ENCODE results near the gene YTHDF2. TPM values are rescaled to one million over a fixed set of nuclear protein-coding genes. Genes with fewer than 3 reads are reported as not detected.

The YTHDF2 gene
- total and polyA plus RNA-seq, 12 donors, result 22.6 to 57.1 (median 44.0) TPM

DNA sequence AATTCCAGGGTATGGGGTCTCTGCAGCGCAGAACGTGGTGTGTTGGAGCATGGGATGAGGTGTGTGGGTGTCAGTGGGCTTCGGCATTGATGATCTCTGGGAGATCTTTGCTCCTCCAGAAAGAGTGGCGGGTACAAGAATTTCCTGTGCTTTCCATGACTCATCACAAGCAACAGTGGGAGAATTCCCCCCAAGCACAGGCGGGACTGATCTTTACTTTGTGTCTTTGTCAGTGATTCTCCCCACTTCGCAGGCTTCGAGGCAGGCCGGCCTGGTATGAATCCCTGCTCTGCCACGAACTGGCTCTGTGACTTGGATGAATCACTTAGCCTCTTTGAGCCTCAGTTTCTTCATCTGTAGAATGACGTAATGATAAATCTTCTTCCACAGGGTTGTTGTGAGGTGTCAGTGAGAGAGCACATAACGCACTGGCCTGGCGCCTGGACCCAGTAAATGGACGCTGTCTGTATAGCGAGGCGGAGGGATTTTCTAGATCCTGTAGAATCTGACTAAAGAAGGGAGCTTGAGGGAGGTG, 77.3 kb downstream of the YTHDF2 start:
- Histone ChIP-seq H3K36me3 (no peaks in the 10 kb centered on the region), H3K27ac (no peak overlapping the region), H3K27me3 (peaks cover 0 to 96% (median 77%) of the 10 kb centered on the region in 7 donors), H3K4me3 (no peak overlapping the region), H3K9me3 (no peaks in the 10 kb centered on the region), H3K4me1 (peaks cover 0 to 4% (median 0%) of the 10 kb centered on the region in 9 donors)
- TF ChIP-seq, protein P1, sequence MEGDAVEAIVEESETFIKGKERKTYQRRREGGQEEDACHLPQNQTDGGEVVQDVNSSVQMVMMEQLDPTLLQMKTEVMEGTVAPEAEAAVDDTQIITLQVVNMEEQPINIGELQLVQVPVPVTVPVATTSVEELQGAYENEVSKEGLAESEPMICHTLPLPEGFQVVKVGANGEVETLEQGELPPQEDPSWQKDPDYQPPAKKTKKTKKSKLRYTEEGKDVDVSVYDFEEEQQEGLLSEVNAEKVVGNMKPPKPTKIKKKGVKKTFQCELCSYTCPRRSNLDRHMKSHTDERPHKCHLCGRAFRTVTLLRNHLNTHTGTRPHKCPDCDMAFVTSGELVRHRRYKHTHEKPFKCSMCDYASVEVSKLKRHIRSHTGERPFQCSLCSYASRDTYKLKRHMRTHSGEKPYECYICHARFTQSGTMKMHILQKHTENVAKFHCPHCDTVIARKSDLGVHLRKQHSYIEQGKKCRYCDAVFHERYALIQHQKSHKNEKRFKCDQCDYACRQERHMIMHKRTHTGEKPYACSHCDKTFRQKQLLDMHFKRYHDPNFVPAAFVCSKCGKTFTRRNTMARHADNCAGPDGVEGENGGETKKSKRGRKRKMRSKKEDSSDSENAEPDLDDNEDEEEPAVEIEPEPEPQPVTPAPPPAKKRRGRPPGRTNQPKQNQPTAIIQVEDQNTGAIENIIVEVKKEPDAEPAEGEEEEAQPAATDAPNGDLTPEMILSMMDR (IDR thresholded peaks at IDR 0.05), result no peak
- DNase-seq (no peak), ATAC-seq (no peak)
- WGBS, 2 donors, result 81 to 82% methylated on average over 15 of the region's 15 CpGs
- intact Hi-C loops (cut with DNase I), result loop anchor here in 1 of 10 donors (5.0 kb wide), 1 partner anchor 53 kb away; no protein-coding TSS in a partner anchor

GRCh38 chr1:28815533-28816185, 78.9 kb downstream of the YTHDF2 start:
- Histone ChIP-seq H3K27me3 (peaks cover 0 to 88% (median 61%) of the 10 kb centered on the region in 7 donors), H3K4me3 (no peak overlapping the region), H3K9me3 (no peaks in the 10 kb centered on the region), H3K4me1 (peaks cover 0 to 4% (median 0%) of the 10 kb centered on the region in 9 donors), H3K27ac (no peak overlapping the region), H3K36me3 (no peaks in the 10 kb centered on the region)
- no peak for ATAC-seq
- DNase-seq, result no peak
- WGBS, 2 donors, result 35% methylated on average over 12 of the region's 12 CpGs
- TF ChIP-seq, protein P1 (IDR thresholded peaks at IDR 0.05), result no peak
- intact Hi-C loops (cut with DNase I), result loop anchor here in 1 of 10 donors (5.0 kb wide), 1 partner anchor 127 kb away; no protein-coding TSS in a partner anchor

GRCh38 chr1:28817133-28817532, 80.4 kb downstream of the YTHDF2 start:
- ATAC-seq (no peak), DNase-seq (no peak)
- intact Hi-C loops (cut with DNase I), result loop anchor here in 1 of 10 donors (5.0 kb wide), 1 partner anchor 125 kb away; no protein-coding TSS in a partner anchor
- Histone ChIP-seq H3K27me3 (peaks cover 0 to 75% (median 48%) of the 10 kb centered on the region in 7 donors), H3K27ac (no peak overlapping the region), H3K4me3 (no peak overlapping the region), H3K4me1 (peaks cover 0 to 4% (median 0%) of the 10 kb centered on the region in 9 donors), H3K36me3 (no peaks in the 10 kb centered on the region), H3K9me3 (no peaks in the 10 kb centered on the region)
- TF ChIP-seq, protein P1 (IDR thresholded peaks at IDR 0.05), result no peak
- WGBS, 2 donors, result 76 to 79% methylated on average over 7 of the region's 7 CpGs

DNA sequence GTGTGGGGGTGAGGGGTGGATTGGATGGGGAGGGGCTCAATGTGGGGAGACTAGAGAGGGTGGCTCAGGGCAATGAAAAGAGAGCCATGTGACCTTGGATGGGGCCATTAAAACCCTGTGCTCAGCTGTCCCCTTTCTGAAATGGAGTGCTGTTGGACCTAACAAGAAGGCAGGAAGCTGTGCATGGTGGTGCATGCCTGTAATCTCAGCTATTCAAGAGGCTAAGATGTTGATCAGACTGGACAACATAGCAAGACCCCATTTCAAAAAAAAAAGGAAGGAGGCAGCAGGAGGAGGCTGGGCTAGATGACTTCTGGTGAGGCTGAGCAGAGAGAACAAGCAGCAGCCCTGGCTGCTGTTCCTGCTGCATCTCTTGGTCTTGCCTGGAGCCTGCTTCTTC, 82.3 kb downstream of the YTHDF2 start:
- DNase-seq, result no peak

More for the DNA sequence above, 82.3 kb downstream of the YTHDF2 start:
- Histone ChIP-seq H3K4me3 (no peak overlapping the region), H3K27me3 (peaks cover 0 to 56% (median 38%) of the 10 kb centered on the region in 7 donors), H3K27ac (no peak overlapping the region), H3K4me1 (no peaks in the 10 kb centered on the region), H3K9me3 (no peaks in the 10 kb centered on the region), H3K36me3 (no peaks in the 10 kb centered on the region)
- intact Hi-C loops (cut with DNase I), result loop anchor here in 1 of 10 donors (5.0 kb wide), 1 partner anchor 123 kb away; no protein-coding TSS in a partner anchor
- ATAC-seq, result no peak
- TF ChIP-seq, protein P1 (IDR thresholded peaks at IDR 0.05), result no peak

Other genes with a start within 250 kb of the YTHDF2 start
- 10 to 100 TPM in 1 of 10 donors, 1 to 10 TPM in 9; 2.3 to 17.8 (median 3.9) TPM for gene RCC1, start 230.9 kb upstream of the YTHDF2 start, total RNA-seq
- gene RCC1, start 230.9 kb upstream of the YTHDF2 start, polyA plus RNA-seq, result 10 to 100 TPM in 1 of 2 donors, 1 to 10 TPM in 1; 3.8 to 15.3 TPM
- 10 to 100 TPM; 13.1 to 21.2 (median 15.2) TPM for gene TRNAU1AP, start 183.9 kb upstream of the YTHDF2 start, total RNA-seq
- gene TRNAU1AP, start 183.9 kb upstream of the YTHDF2 start, polyA plus RNA-seq, result 10 to 100 TPM; 17.3 to 21.4 TPM
- 1 to 10 TPM in 3 of 10 donors, under 1 TPM in 7; 0.17 to 3.4 (median 0.50) TPM for gene RAB42, start 144.7 kb upstream of the YTHDF2 start, total RNA-seq
- under 1 TPM; 0.57 to 0.59 TPM for gene RAB42, start 144.7 kb upstream of the YTHDF2 start, polyA plus RNA-seq
- gene TAF12, start 93.9 kb upstream of the YTHDF2 start, total RNA-seq, result 10 to 100 TPM; 17.2 to 27.4 (median 19.4) TPM
- gene TAF12, start 93.9 kb upstream of the YTHDF2 start, polyA plus RNA-seq, result 10 to 100 TPM; 29.6 to 41.6 TPM
- not detected for gene RNU11, start 88.3 kb upstream of the YTHDF2 start, total RNA-seq
- gene RNU11, start 88.3 kb upstream of the YTHDF2 start, polyA plus RNA-seq, result not detected
- 1 to 10 TPM; 5.1 to 7.4 (median 6.4) TPM for gene GMEB1, start 68.2 kb upstream of the YTHDF2 start, total RNA-seq
- 1 to 10 TPM; 2.0 to 3.7 TPM for gene GMEB1, start 68.2 kb upstream of the YTHDF2 start, polyA plus RNA-seq
- gene OPRD1, start 75.2 kb downstream of the YTHDF2 start, total RNA-seq, result under 1 TPM in 2 of 10 donors, not detected in 8; 0.02 to 0.04 TPM
- not detected for gene OPRD1, start 75.2 kb downstream of the YTHDF2 start, polyA plus RNA-seq
- 10 to 100 TPM; 14.7 to 36.8 (median 24.7) TPM for gene EPB41, start 177.6 kb downstream of the YTHDF2 start, total RNA-seq
- gene EPB41, start 177.6 kb downstream of the YTHDF2 start, polyA plus RNA-seq, result 1 to 10 TPM; 4.1 to 8.9 TPM

Data from heart right ventricle (tissue), 16 donors.